Thoracic aorta (tissue), 2 donors: ENCODE data around the gene PKP1. TPM values are rescaled to one million over a fixed set of nuclear protein-coding genes. Genes with fewer than 3 reads are reported as not detected.

Experiments
- ATAC-seq: fragments of 150-250 bp; one replicate; pipeline ENCODE4 v1.8.0; 2017; ENCODE audit warnings: low read depth; ENCODE audit not compliant: insufficient number of reproducible peaks, low FRiP score
- DNase-seq: peaks from one replicate; pipeline ENCODE4 v3.0.0-alpha.2; 2020; ENCODE audit warnings: low spot score
- H3K27ac ChIP-seq, 2 donors: fragments of 200-600 bp; sonication (generic); 1 replicate in 1 of 2; 2 replicates in 1 of 2; pipeline ENCODE4 v1.5.1; 2016; ENCODE audit warnings: mild to moderate bottlenecking in 2 of 2, moderate library complexity in 2 of 2
- H3K27me3 ChIP-seq: fragments of 200-600 bp; sonication (generic); replicated peaks from 2 replicates; pipeline ENCODE4 v1.6.0; 2016; ENCODE audit warnings: mild to moderate bottlenecking; ENCODE audit not compliant: insufficient read depth
- H3K36me3 ChIP-seq: fragments of 200-600 bp; sonication (generic); one replicate; pipeline ENCODE4 v1.5.1; 2016
- H3K4me1 ChIP-seq, 2 donors: fragments of 200-600 bp; sonication (generic); 1 replicate in 1 of 2; 2 replicates in 1 of 2; pipeline versions ENCODE4 v1.5.1 to v1.6.0; 2016; ENCODE audit warnings: low read depth in 2 of 2, mild to moderate bottlenecking in 1 of 2; ENCODE audit not compliant: control insufficient read depth in 1 of 2
- H3K4me3 ChIP-seq: fragments of 200-600 bp; sonication (generic); 2 replicates; pipeline ENCODE4 v1.5.1; 2016; ENCODE audit warnings: mild to moderate bottlenecking
- H3K9me3 ChIP-seq: fragments of 200-600 bp; sonication (generic); 2 replicates; pipeline ENCODE4 v1.5.1; 2016
- total RNA-seq, 2 donors: library from RNA; depleted of rRNA; stranded (reverse); fragments of >200 nt; gene quantifications; one replicate each; pipeline versions ENCODE4 v1.1.0 to v1.2.3, GENCODE V29; 2016
- TF ChIP-seq, protein P1 (sequence below): fragments of 200-600 bp; sonication (generic); IDR thresholded peaks from one replicate; pipeline ENCODE4 v1.5.1; 2019; ENCODE audit warnings: antibody characterized with exemption

The PKP1 gene
- total RNA-seq, 2 donors from 2014 or later, result 0.54 TPM; not detected in 1

DNA sequence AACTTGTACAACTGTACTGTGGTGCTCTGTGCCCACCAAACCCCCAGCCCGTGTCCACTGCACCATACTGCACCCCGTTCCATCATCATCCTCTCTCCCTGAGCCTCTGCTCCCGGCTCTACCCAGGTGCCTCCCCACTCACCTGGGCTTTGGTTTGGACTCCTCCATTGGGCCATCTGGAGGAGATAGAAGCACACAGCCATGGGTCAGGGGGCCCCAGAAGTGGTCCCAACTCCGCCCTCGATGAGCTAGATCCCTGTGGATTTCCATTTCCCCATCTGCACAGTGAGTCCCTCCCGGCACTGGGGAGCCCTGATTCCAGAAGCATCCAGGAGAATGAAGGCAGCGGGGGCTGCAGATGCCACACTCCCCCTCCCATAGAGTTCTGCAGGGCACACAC lies 83.4 kb downstream of the PKP1 start:
- H3K9me3 ChIP-seq, result no peaks in the 10 kb centered on the region
- no peaks in the 10 kb centered on the region for H3K36me3 ChIP-seq
- H3K4me1 ChIP-seq, result no peaks in the 10 kb centered on the region
- H3K27me3 ChIP-seq, result no peaks in the 10 kb centered on the region
- DNase-seq, result no peak
- no peak overlapping the region for H3K27ac ChIP-seq
- TF ChIP-seq, protein P1, sequence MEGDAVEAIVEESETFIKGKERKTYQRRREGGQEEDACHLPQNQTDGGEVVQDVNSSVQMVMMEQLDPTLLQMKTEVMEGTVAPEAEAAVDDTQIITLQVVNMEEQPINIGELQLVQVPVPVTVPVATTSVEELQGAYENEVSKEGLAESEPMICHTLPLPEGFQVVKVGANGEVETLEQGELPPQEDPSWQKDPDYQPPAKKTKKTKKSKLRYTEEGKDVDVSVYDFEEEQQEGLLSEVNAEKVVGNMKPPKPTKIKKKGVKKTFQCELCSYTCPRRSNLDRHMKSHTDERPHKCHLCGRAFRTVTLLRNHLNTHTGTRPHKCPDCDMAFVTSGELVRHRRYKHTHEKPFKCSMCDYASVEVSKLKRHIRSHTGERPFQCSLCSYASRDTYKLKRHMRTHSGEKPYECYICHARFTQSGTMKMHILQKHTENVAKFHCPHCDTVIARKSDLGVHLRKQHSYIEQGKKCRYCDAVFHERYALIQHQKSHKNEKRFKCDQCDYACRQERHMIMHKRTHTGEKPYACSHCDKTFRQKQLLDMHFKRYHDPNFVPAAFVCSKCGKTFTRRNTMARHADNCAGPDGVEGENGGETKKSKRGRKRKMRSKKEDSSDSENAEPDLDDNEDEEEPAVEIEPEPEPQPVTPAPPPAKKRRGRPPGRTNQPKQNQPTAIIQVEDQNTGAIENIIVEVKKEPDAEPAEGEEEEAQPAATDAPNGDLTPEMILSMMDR, result no peak
- ATAC-seq, result no peak
- H3K4me3 ChIP-seq, result no peak overlapping the region

DNA sequence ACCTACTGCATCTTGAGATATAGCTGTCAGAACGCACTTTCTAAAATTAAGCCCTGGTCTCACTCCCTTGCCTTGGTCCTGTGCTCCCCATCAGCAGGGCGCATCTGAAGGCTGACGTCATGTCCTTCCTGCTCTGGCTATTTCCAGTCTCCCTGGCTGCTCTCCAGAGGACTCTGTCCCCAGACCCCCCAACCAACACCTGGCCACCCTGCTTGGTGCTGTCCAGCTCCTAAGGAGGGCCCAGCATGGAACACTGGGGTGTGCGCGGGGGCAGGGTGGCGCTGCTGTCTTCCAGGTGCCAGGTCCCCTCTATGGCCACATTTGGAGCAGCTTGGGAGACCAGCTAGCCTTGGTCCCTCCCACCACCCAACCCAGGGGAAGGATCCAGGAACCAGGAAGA lies 85.9 kb downstream of the PKP1 start:
- no peak overlapping the region for H3K27ac ChIP-seq
- no peaks in the 10 kb centered on the region for H3K36me3 ChIP-seq
- H3K27me3 ChIP-seq, result no peaks in the 10 kb centered on the region
- no peaks in the 10 kb centered on the region for H3K4me1 ChIP-seq
- H3K9me3 ChIP-seq, result no peaks in the 10 kb centered on the region
- ATAC-seq (no peak), DNase-seq (no peak)
- H3K4me3 ChIP-seq, result no peak overlapping the region
- TF ChIP-seq, protein P1, result no peak

DNA sequence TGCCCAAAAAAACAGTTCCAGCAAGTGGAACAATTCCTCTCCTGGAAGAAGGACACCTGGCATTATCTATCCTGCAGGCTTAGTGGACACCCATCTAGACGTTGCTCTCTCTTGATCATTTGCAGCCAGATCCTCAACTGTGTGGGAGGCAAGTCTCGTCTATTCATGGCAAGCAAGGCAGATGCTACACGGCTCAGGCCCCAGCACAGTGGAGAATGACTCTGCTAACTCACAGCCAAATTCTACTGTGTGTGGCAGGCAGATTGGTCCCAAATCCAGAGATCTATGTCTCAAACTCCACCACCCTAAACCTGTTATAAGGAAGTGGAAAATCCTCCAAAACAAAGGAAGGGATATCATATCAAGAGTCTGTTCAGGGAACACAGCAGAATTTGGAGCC lies 87.2 kb downstream of the PKP1 start:
- DNase-seq, result no peak
- Histone ChIP-seq H3K4me1 (no peaks in the 10 kb centered on the region), H3K4me3 (no peak overlapping the region), H3K9me3 (no peaks in the 10 kb centered on the region), H3K27me3 (no peaks in the 10 kb centered on the region), H3K36me3 (no peaks in the 10 kb centered on the region), H3K27ac (no peak overlapping the region)
- ATAC-seq, result no peak
- TF ChIP-seq, protein P1, result no peak

DNA sequence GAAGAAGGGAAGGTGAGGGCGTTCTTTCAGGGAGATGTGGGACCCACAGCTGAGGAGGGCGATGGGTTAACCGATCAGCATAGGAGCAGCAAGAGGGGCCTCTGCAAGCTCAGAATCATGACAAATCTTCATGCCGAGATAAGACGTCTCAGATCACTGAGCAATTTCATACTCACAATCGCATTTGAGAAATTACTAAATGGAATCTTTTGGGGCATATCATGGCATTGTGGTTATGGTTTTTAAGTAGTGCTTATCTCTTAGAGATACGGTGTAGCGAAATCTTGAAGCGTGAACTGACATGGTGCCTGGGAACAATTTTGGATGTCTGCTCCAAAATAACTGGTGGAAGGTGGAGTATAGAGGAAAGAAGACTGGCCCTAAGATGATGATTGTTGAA lies 88.0 kb downstream of the PKP1 start:
- DNase-seq (no peak), ATAC-seq (no peak)
- TF ChIP-seq, protein P1, result no peak
- Histone ChIP-seq H3K36me3 (no peaks in the 10 kb centered on the region), H3K27me3 (no peaks in the 10 kb centered on the region), H3K9me3 (no peaks in the 10 kb centered on the region), H3K4me3 (no peak overlapping the region), H3K4me1 (no peaks in the 10 kb centered on the region), H3K27ac (no peak overlapping the region)

DNA sequence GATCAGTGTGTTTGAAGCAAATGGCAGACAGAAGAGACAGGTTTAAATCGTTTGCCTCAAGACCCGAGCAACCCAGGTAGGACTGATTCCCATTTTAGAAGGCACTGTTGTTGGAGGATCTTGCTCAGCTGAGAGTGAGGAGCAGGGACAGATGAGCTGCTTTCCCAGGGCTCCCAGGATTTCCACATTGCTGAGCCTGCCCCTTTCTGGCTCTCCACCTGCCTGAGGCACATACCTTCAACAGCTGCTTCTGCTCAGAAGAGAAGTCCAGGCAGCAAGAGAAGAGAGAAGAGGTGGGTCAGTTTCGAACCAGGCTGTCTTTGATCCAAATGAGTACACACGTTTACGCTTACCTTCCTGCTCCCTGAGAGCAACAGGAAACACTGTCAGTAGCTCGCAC lies 88.5 kb downstream of the PKP1 start:
- no peak overlapping the region for H3K4me3 ChIP-seq
- H3K27me3 ChIP-seq, result no peaks in the 10 kb centered on the region
- H3K9me3 ChIP-seq, result no peaks in the 10 kb centered on the region
- DNase-seq (no peak), ATAC-seq (no peak)
- no peaks in the 10 kb centered on the region for H3K4me1 ChIP-seq
- TF ChIP-seq, protein P1, result no peak
- no peaks in the 10 kb centered on the region for H3K36me3 ChIP-seq
- H3K27ac ChIP-seq, result no peak overlapping the region
